ENCODE measurements around the gene TLL1. TPM values are rescaled to one million over a fixed set of nuclear protein-coding genes. Genes with fewer than 3 reads are reported as not detected.
A peak's percentile ranks its signal among the peaks of the same experiment; 100 is the strongest.

The TLL1 gene
- total RNA-seq, 1 experiment from 2014 or later = not detected

GRCh38 chr4:165994701-165995100 is 121.7 kb downstream of the TLL1 start:
- Mint-ChIP-seq H3K36me3 (ENCODE audit: insufficient read depth in 1 of 3, low read depth in 3 of 3) (no peaks in the 10 kb centered on the region), H3K4me1 (no peaks in the 10 kb centered on the region), H3K9me3 (no peaks in the 10 kb centered on the region), H3K4me3 (no peak overlapping the region), H3K27me3 (ENCODE audit: low read depth) (no peaks in the 10 kb centered on the region), H3K27ac (peak overlapping the region in 1 of 3 experiments; percentile 21; a peak in 1 of 7 replicates)
- Histone ChIP-seq H3K9me3 (ENCODE audit: control insufficient read depth, low read depth, low read length) (no peaks in the 10 kb centered on the region), H3K79me1 (ENCODE audit: insufficient read depth, low read depth, low read length, poor library complexity, severe bottlenecking) (no peaks in the 10 kb centered on the region), H2BK15ac (ENCODE audit: low read depth, low read length) (no peak overlapping the region), H3K56ac (ENCODE audit: insufficient read length, low read depth, low read length) (no peak overlapping the region), H3K79me2 (ENCODE audit: insufficient read depth, low read length) (no peaks in the 10 kb centered on the region), H2BK5ac (ENCODE audit: insufficient read length, low read length) (no peak overlapping the region), H3T11ph (ENCODE audit: low read length) (no peak overlapping the region), H3K18ac (ENCODE audit: insufficient read length, low read depth, low read length) (no peak overlapping the region), H3K27me3 (ENCODE audit: insufficient read depth, low read length) (no peaks in the 10 kb centered on the region), H3K23ac (ENCODE audit: insufficient read length, low read depth, low read length) (no peak overlapping the region), H3K4ac (ENCODE audit: low read depth, low read length) (no peak overlapping the region), H2BK20ac (ENCODE audit: low read depth, low read length, poor library complexity, severe bottlenecking) (no peak overlapping the region), H2BK120ac (ENCODE audit: low read depth, low read length, poor library complexity, severe bottlenecking) (no peak overlapping the region), H2BK12ac (ENCODE audit: insufficient read length, low read depth, low read length) (no peak overlapping the region), H3K23me2 (ENCODE audit: insufficient read length, low read depth, low read length, poor library complexity, severe bottlenecking) (no peaks in the 10 kb centered on the region), H3K27ac (ENCODE audit: insufficient read length, low read depth, low read length) (no peak overlapping the region), H4K8ac (replicated peaks; ENCODE audit: insufficient read length, low read depth, low read length) (no peak overlapping the region), H3K9ac (ENCODE audit: extremely low read depth, insufficient read length, low read length) (no peak overlapping the region), H3K14ac (ENCODE audit: insufficient read depth, low read length) (no peak overlapping the region), H4K91ac (ENCODE audit: insufficient read length, low read depth, low read length) (no peak overlapping the region), H2AFZ (ENCODE audit: low read length) (no peak overlapping the region), H2AK5ac (ENCODE audit: insufficient read length, low read length) (no peak overlapping the region), H3K4me1 (ENCODE audit: insufficient read depth, low read length) (no peaks in the 10 kb centered on the region), H3K4me2 (ENCODE audit: insufficient read depth, insufficient read length, low read length) (no peak overlapping the region), H4K5ac (ENCODE audit: insufficient read length, low read depth, low read length) (no peak overlapping the region), H4K20me1 (ENCODE audit: control insufficient read depth, insufficient read depth, insufficient read length) (no peaks in the 10 kb centered on the region)
- no peak for DNase-seq
- WGBS (ENCODE audit: extremely low coverage, insufficient read length, low lambda C conversion rate) = no CpG with 5 or more reads among the region's 1 CpG
- TF ChIP-seq CTCF (conservative IDR thresholded peaks at IDR 0.05) = no peak
